ENCODE data around the gene POLDIP2. TPM values are rescaled to one million over a fixed set of nuclear protein-coding genes. Genes with fewer than 3 reads are reported as not detected.

Gene POLDIP2
- total and polyA plus RNA-seq, 2 donors (not counting 3 experiments of a cell fraction or from before 2014, with no cell fraction given) = 82.6 to 85.2 TPM

DNA sequence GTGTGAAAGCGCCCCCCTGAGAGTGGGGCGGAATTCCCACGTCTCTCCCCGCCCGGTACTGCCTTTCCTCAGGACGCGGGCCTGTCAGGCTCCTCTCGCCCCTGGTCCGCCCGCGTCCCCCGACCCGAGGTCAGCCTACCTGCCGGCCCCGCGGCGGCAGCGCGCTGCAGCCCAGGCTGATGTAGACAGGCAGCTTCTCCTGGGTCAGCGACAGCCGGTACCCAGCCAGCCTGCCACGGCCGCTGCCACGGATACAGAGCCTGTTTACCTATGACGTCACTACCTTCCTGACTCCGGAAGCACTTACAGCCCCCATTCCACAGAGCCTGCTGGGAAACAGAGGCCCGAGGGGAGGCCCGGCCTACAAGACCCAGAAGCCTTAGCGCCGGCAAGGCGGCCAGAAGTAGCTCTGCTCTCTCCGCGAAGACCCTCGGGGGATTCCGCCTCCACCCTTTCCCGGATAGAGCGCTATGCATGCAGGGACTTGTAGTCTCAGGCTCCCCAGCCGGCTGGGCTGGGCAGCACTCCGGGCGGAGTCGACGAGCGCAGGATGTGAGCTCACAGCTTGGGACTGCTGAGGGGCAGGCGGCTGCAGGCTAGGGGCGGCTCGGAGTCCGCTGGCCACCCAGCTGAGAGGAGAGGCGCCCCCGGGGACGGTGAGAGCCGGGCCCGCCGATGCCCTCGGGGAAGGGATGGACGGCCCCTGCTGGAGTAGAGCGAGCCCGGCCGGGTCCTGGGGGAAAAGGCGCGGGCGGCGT lies 21.9 kb downstream of the POLDIP2 start, which contains the start of the genes IFT20 and TNFAIP1:
Gene IFT20 (minus strand): TSS at position 272 of the 758 bp plus-strand sequence. CDS start 3,487 bp downstream, outside the sequence.
Gene TNFAIP1 (plus strand): TSS at position 561 of the 758 bp plus-strand sequence. CDS start 3,761 bp downstream, outside the sequence.
- H3K9me3 ChIP-seq (replicated peaks; ENCODE audit: control insufficient read depth, insufficient read depth, low read length) = no peaks in the 10 kb centered on the region
- peaks cover 55% of the 10 kb centered on the region for H3K79me2 ChIP-seq (ENCODE audit: control insufficient read depth, insufficient read depth, low read length)
- intact Hi-C loops (cut with micrococcal nuclease) = loop anchor here (1.0 to 5.0 kb wide), 4 partner anchors 16 to 355 kb away; partner anchors contain the start of genes NLK, POLDIP2 and TMEM97

More for the DNA sequence above, 21.9 kb downstream of the POLDIP2 start, which contains the start of the genes IFT20 and TNFAIP1:
- FAIRE-seq (peak; percentile 100), DNase-seq (ENCODE audit: low read depth, low spot score) (peak; percentile 100)
- Histone ChIP-seq H3K9me1 (replicated peaks; ENCODE audit: control insufficient read depth, extremely low read depth, insufficient read depth, low read length) (no peaks in the 10 kb centered on the region), H4K20me1 (replicated peaks; ENCODE audit: control insufficient read depth, extremely low read depth, insufficient read depth, low read length) (no peaks in the 10 kb centered on the region), H3K4me1 (ENCODE audit: control insufficient read depth, extremely low read depth, insufficient read depth, low read length) (peaks cover 40% of the 10 kb centered on the region), H2AFZ (ENCODE audit: low read depth, low read length) (peak within 1 kb of the TSS; percentile 26), H3K4me2 (ENCODE audit: insufficient read depth, low read length) (peak within 1 kb of the TSS; percentile 78), H3K9ac (replicated peaks; ENCODE audit: extremely low read depth, insufficient read depth, low read length) (peak within 1 kb of the TSS; percentile 98), H3K27ac (ENCODE audit: insufficient read depth, low read depth, low read length) (peak within 1 kb of the TSS; percentile 86), H3K36me3 (ENCODE audit: control insufficient read depth in 2 of 2, extremely low read depth in 1 of 2, insufficient read depth in 2 of 2, low read length in 2 of 2) (peaks cover 4 to 20% of the 10 kb centered on the region in 2 experiments), H3K27me3 (ENCODE audit: control insufficient read depth in 2 of 2, insufficient read depth in 2 of 2, low read length in 2 of 2) (no peaks in the 10 kb centered on the region), H3K4me3 (replicated peaks in 1 of 3; ENCODE audit: insufficient read depth in 1 of 3, low read depth in 1 of 3, low read length in 3 of 3) (peak within 1 kb of the TSS; percentile 75 to 98 (median 88))
- POLR2A ChIA-PET = interaction anchor here (0.6 to 2.1 kb wide), 10 partner anchors 11 to 353 kb away, joined by 3 to 34 read pairs (median 4); partner anchors contain the start of genes POLDIP2, SARM1 and TMEM97
- dilution Hi-C loops (cut with MboI; ENCODE audit: extremely low pct_ligation_motif_present, low sequenced_read_pairs) = no loop called here
- CTCF ChIA-PET = interaction anchor here (1.1 to 2.5 kb wide), 11 partner anchors 11 to 575 kb away, joined by 3 to 31 read pairs (median 7); partner anchors contain the start of genes LYRM9, POLDIP2 and TMEM97
- BruUV-seq (replicated peaks) = no TSS peak
- peak; percentile 94 for TF ChIP-seq JUN (IDR thresholded peaks at IDR 0.05; ENCODE audit: borderline replicate concordance, insufficient read depth, insufficient read length, low read depth)
- no peak for TF ChIP-seq MYC (IDR thresholded peaks at IDR 0.05; ENCODE audit: low read depth, low read length)
- no peak for TF ChIP-seq EZH2 (IDR thresholded peaks at IDR 0.05; ENCODE audit: borderline replicate concordance, low read depth, low read length, severe bottlenecking)
- TF ChIP-seq FOS (IDR thresholded peaks at IDR 0.05; ENCODE audit: borderline replicate concordance, insufficient read depth, low read length) = peak; percentile 16
- peak; percentile 64 for TF ChIP-seq POLR2AphosphoS5 (IDR thresholded peaks at IDR 0.05; ENCODE audit: insufficient read depth, low read depth, low read length)
- TF ChIP-seq, protein P1, sequence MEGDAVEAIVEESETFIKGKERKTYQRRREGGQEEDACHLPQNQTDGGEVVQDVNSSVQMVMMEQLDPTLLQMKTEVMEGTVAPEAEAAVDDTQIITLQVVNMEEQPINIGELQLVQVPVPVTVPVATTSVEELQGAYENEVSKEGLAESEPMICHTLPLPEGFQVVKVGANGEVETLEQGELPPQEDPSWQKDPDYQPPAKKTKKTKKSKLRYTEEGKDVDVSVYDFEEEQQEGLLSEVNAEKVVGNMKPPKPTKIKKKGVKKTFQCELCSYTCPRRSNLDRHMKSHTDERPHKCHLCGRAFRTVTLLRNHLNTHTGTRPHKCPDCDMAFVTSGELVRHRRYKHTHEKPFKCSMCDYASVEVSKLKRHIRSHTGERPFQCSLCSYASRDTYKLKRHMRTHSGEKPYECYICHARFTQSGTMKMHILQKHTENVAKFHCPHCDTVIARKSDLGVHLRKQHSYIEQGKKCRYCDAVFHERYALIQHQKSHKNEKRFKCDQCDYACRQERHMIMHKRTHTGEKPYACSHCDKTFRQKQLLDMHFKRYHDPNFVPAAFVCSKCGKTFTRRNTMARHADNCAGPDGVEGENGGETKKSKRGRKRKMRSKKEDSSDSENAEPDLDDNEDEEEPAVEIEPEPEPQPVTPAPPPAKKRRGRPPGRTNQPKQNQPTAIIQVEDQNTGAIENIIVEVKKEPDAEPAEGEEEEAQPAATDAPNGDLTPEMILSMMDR (IDR thresholded peaks at IDR 0.05; ENCODE audit: extremely low read depth in 1 of 2, insufficient read depth in 1 of 2, low read depth in 1 of 2, low read length in 2 of 2) = no peak
- TF ChIP-seq GATA2 (IDR thresholded peaks at IDR 0.05; ENCODE audit: insufficient read depth, insufficient read length, low read depth, low read length) = no peak
- peak; percentile 80 for TF ChIP-seq POLR2A (IDR thresholded peaks at IDR 0.05; ENCODE audit: low read depth, low read length)
- TF ChIP-seq, protein P2, sequence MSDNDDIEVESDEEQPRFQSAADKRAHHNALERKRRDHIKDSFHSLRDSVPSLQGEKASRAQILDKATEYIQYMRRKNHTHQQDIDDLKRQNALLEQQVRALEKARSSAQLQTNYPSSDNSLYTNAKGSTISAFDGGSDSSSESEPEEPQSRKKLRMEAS (IDR thresholded peaks at IDR 0.05; ENCODE audit: insufficient read depth, insufficient read length) = no peak

All from endothelial cell of umbilical vein (primary cell).